Forelimb muscle (tissue), 1 donor: ENCODE data around the gene TREML4. TPM values are rescaled to one million over a fixed set of nuclear protein-coding genes. Genes with fewer than 3 reads are reported as not detected.

ENCODE experiments used
- DNase-seq: peaks from one replicate; pipeline ENCODE4 v3.0.0-alpha.2; 2013; ENCODE audit warnings: low read depth
- polyA plus RNA-seq: library from polyadenylated mRNA; unstranded; fragments of 120-200 nt; gene quantifications from one replicate; pipeline ENCODE4 v1.2.1, GENCODE V29; 2013; ENCODE audit not compliant: insufficient read length

TREML4 gene
- polyA plus RNA-seq, 1 donor: not detected

DNA sequence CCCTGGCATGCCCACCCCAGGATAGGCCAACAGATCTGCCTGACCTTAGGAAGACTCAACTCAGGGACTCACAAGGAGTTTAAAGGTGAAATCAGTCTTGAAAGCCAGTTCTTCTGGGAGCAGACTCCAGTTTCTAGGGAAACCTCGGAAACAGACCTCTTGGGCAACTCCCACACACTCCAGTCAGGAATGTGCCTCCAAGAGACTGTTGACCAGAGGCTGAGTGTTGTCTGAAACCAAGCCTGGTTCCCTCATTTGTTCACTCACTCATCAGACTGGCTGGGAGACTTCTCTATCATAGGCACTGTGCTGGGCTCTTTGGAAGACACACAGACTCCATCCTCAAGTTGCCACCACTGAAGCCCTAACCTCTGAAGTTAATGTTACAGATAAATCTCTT lies 56.6 kb downstream of the TREML4 start:
- DNase-seq: no peak

DNA sequence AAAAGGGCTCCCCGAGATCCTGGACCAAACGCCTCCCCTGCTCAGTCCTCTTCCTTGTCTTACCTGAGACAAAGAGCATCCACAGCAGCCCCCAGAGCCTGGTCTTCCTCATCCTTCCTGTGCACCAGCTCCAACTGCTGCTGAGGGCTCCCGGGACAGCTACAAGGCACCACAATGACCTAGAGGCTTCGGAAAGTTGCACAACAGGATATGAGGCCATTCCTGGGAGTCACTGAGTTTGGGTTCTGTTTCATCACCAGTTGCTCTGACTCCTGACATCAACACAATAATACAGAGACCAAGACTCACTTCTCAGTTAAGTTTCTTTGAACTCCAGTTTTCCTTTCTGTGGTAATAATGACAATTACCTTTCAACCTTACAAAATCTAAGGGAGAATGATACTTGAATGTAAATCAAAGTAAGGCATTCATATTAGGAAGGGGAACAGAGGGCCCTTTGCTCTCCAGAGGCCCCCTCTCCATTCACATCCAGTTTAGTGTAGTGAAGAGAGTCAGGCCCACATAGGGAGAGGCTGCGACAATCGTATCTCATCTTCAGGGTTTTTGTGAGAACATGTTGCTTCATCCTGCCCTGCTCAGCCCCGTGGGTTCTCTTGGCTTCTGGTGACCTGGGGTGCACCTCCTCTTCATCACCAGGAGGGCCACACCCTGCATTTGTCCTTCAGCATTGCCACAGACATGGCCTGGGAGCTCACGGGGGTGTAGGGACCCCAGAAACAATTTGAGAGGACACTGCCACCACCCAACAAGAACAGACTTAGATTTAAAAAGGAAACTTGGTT lies 58.6 kb downstream of the TREML4 start, which contains the start of gene TREM1:
Gene TREM1, minus strand, starts transcription at position 139 of the 803 bp plus-strand sequence. Its CDS starts 27 bp downstream, at position 112.
- no peak for DNase-seq

DNA sequence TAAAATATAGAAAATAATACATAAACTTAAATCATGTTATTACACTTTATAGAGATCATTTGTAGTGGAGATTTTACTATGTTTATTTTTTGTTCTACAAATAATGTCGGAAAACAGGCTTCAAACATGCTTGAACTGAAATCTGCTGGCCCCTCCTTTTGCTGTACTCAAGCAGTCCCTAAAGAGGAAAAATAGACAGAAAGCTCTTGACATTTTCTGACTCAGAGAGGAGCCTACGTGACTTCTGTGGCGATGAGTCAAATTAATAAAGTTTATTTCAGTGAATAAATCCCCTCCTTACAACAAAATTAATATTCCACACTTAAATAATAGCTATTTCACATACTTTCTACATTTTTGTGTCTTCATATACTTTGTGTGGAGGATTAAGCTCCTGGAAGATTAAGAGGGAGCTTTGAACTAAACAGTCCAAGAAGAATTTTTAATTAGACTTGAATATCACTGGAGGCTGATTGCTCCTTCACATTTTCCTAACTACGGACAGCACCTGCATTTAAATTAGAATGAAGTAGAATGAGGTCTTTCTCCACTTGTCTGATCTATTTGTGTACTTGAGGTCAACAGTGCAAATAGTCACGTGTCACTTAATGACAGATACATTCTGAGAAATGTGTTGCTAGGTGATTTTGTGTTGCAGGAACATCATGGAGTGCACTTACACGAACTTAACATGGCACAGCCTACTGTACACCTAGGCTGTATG lies 60.0 kb downstream of the TREML4 start:
- no peak for DNase-seq

Other genes starting within 250 kb of the TREML4 start
- 3.1 TPM for gene UNC5CL, start 189.1 kb upstream of the TREML4 start, polyA plus RNA-seq
- 0.70 TPM for gene TSPO2, start 185.9 kb upstream of the TREML4 start, polyA plus RNA-seq
- 501 TPM for gene APOBEC2, start 175.1 kb upstream of the TREML4 start, polyA plus RNA-seq
- 17.5 TPM for gene OARD1, start 156.0 kb upstream of the TREML4 start, polyA plus RNA-seq
- gene NFYA, start 155.4 kb upstream of the TREML4 start, polyA plus RNA-seq: 23.5 TPM
- 0.38 TPM for gene TREML1, start 74.0 kb upstream of the TREML4 start, polyA plus RNA-seq
- not detected for gene TREM2, start 65.2 kb upstream of the TREML4 start, polyA plus RNA-seq
- gene TREML2, start 27.2 kb upstream of the TREML4 start, polyA plus RNA-seq: 0.11 TPM
- 0.14 TPM for gene TREM1, start 58.3 kb downstream of the TREML4 start, polyA plus RNA-seq
- gene NCR2, start 107.3 kb downstream of the TREML4 start, polyA plus RNA-seq: not detected